Measurements from ENCODE around the gene CYBRD1. TPM values are rescaled to one million over a fixed set of nuclear protein-coding genes. Genes with fewer than 3 reads are reported as not detected.

The CYBRD1 gene
- total RNA-seq, 1 experiment from 2014 or later, result 7.9 TPM

DNA sequence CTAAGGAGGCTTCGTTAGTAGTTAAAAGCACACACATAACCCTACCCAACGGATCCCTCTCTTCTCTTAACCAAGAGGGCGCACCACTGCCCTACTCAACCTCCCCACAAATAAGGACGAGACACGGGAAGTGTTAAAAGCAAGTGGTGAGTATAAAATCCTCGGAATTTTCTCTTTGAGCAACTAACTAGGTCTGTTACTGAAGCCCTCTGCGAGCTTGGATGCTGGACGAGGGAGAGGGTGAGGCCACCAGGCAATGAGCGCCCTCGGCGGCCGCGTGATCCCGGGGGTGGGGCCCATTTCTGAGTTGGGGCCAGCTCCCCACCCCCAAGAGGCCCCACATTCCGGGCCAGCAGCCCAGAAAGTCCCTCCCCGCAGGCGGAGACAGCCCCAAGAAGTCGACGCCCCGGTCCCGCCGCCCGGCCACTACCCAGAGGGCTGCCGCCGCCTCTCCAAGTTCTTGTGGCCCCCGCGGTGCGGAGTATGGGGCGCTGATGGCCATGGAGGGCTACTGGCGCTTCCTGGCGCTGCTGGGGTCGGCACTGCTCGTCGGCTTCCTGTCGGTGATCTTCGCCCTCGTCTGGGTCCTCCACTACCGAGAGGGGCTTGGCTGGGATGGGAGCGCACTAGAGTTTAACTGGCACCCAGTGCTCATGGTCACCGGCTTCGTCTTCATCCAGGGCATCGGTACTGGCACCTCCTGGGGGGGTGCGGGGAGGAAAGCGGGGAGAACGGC is at the start of gene CYBRD1 (continued):
- TF ChIP-seq CTCF (IDR thresholded peaks at IDR 0.05) (no peak), ZNF121 (CRISPR knock-in tag; IDR thresholded peaks at IDR 0.05) (no peak), ESRRA (CRISPR knock-in tag; IDR thresholded peaks at IDR 0.05; ENCODE audit: borderline replicate concordance) (no peak), ATF1 (CRISPR knock-in tag; IDR thresholded peaks at IDR 0.05) (no peak), CBFB (CRISPR knock-in tag; IDR thresholded peaks at IDR 0.05; ENCODE audit: low read depth) (no peak), CREM (CRISPR knock-in tag; IDR thresholded peaks at IDR 0.05) (no peak), JUN (CRISPR knock-in tag; IDR thresholded peaks at IDR 0.05) (no peak), NFE2L1 (CRISPR knock-in tag; IDR thresholded peaks at IDR 0.05) (no peak), RORB (CRISPR knock-in tag; IDR thresholded peaks at IDR 0.05) (no peak)

- no peak for TF ChIP-seq ELF4 (CRISPR knock-in tag; IDR thresholded peaks at IDR 0.05; ENCODE audit: low read depth)
- no peak for TF ChIP-seq TP53 (CRISPR knock-in tag; IDR thresholded peaks at IDR 0.05)
- no peak for TF ChIP-seq RELA (CRISPR knock-in tag; IDR thresholded peaks at IDR 0.05; ENCODE audit: borderline replicate concordance)
- TF ChIP-seq EMX1 (CRISPR knock-in tag; IDR thresholded peaks at IDR 0.05), result no peak
- no peak for TF ChIP-seq GRHL2 (CRISPR knock-in tag; IDR thresholded peaks at IDR 0.05; ENCODE audit: insufficient replicate concordance, severe bottlenecking)
- no peak for TF ChIP-seq FOXP1 (CRISPR knock-in tag; IDR thresholded peaks at IDR 0.05; ENCODE audit: borderline replicate concordance)
- TF ChIP-seq ZMAT4 (CRISPR knock-in tag; IDR thresholded peaks at IDR 0.05), result no peak
- TF ChIP-seq, protein P1, sequence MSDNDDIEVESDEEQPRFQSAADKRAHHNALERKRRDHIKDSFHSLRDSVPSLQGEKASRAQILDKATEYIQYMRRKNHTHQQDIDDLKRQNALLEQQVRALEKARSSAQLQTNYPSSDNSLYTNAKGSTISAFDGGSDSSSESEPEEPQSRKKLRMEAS (CRISPR knock-in tag; IDR thresholded peaks at IDR 0.05), result no peak
- TF ChIP-seq, protein P2, sequence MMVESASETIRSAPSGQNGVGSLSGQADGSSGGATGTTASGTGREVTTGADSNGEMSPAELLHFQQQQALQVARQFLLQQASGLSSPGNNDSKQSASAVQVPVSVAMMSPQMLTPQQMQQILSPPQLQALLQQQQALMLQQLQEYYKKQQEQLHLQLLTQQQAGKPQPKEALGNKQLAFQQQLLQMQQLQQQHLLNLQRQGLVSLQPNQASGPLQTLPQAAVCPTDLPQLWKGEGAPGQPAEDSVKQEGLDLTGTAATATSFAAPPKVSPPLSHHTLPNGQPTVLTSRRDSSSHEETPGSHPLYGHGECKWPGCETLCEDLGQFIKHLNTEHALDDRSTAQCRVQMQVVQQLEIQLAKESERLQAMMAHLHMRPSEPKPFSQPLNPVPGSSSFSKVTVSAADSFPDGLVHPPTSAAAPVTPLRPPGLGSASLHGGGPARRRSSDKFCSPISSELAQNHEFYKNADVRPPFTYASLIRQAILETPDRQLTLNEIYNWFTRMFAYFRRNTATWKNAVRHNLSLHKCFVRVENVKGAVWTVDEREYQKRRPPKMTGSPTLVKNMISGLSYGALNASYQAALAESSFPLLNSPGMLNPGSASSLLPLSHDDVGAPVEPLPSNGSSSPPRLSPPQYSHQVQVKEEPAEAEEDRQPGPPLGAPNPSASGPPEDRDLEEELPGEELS (CRISPR knock-in tag; IDR thresholded peaks at IDR 0.05), result no peak
- no peak for TF ChIP-seq SMAD3 (CRISPR knock-in tag; IDR thresholded peaks at IDR 0.05; ENCODE audit: borderline replicate concordance)
- TF ChIP-seq CREM (CRISPR knock-in tag; IDR thresholded peaks at IDR 0.05), result no peak
- no peak for TF ChIP-seq NR1H2 (CRISPR knock-in tag; IDR thresholded peaks at IDR 0.05)
- TF ChIP-seq USF2 (CRISPR knock-in tag; IDR thresholded peaks at IDR 0.05), result no peak
- TF ChIP-seq ZBTB21 (CRISPR knock-in tag; IDR thresholded peaks at IDR 0.05; ENCODE audit: borderline replicate concordance), result no peak
- TF ChIP-seq, protein P3, sequence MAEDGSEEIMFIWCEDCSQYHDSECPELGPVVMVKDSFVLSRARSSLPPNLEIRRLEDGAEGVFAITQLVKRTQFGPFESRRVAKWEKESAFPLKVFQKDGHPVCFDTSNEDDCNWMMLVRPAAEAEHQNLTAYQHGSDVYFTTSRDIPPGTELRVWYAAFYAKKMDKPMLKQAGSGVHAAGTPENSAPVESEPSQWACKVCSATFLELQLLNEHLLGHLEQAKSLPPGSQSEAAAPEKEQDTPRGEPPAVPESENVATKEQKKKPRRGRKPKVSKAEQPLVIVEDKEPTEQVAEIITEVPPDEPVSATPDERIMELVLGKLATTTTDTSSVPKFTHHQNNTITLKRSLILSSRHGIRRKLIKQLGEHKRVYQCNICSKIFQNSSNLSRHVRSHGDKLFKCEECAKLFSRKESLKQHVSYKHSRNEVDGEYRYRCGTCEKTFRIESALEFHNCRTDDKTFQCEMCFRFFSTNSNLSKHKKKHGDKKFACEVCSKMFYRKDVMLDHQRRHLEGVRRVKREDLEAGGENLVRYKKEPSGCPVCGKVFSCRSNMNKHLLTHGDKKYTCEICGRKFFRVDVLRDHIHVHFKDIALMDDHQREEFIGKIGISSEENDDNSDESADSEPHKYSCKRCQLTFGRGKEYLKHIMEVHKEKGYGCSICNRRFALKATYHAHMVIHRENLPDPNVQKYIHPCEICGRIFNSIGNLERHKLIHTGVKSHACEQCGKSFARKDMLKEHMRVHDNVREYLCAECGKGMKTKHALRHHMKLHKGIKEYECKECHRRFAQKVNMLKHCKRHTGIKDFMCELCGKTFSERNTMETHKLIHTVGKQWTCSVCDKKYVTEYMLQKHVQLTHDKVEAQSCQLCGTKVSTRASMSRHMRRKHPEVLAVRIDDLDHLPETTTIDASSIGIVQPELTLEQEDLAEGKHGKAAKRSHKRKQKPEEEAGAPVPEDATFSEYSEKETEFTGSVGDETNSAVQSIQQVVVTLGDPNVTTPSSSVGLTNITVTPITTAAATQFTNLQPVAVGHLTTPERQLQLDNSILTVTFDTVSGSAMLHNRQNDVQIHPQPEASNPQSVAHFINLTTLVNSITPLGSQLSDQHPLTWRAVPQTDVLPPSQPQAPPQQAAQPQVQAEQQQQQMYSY (CRISPR knock-in tag; IDR thresholded peaks at IDR 0.05), result no peak
- Mint-ChIP-seq H3K27me3 (ENCODE audit: low read depth) (no peaks in the 10 kb centered on the region), H3K4me3 (no peak overlapping the region), H3K27ac (no peak overlapping the region), H3K9me3 (no peaks in the 10 kb centered on the region), H3K4me1 (no peaks in the 10 kb centered on the region; the same call in 1 of the 2 replicates), H3K36me3 (peaks cover 31% of the 10 kb centered on the region)
- ATAC-seq (no peak), DNase-seq (ENCODE audit: low spot score) (no peak)
- POLR2A ChIA-PET, result no interaction called here
- CTCF ChIA-PET, result no interaction called here
Observed at GRCh38 chr2:171475979-171476378, 46.3 kb upstream of the CYBRD1 start.

All from WTC11 (cell line).